HepG2 (cell line): ENCODE data around the gene IDUA.

ENCODE experiments used
- CHCHD3 ChIP-seq: sonication (generic); formaldehyde crosslinking; IDR thresholded peaks from 2 replicates; pipeline ENCODE4 v1.8.0; 2022; ENCODE audit warnings: mild to moderate bottlenecking, missing genetic modification reagents, moderate library complexity
- CTCF ChIP-seq: sonication (generic); formaldehyde crosslinking; IDR thresholded peaks from 2 replicates; pipeline ENCODE4 v1.5.0; 2020; ENCODE audit warnings: mild to moderate bottlenecking, missing genetic modification reagents, moderate library complexity
- JUNB ChIP-seq: sonication (generic); formaldehyde crosslinking; IDR thresholded peaks from 2 replicates; pipeline ENCODE4 v1.8.0; 2022; ENCODE audit warnings: missing genetic modification reagents, mild to moderate bottlenecking, borderline replicate concordance
- MXI1 ChIP-seq: IDR thresholded peaks from 3 replicates; pipeline ENCODE4 v1.6.1; 2012; ENCODE audit warnings: low read depth, low read length, inconsistent platforms, borderline replicate concordance
- MYC ChIP-seq: sonication (generic); formaldehyde crosslinking; IDR thresholded peaks from 2 replicates; pipeline ENCODE4 v1.9.0; 2021; ENCODE audit warnings: missing genetic modification reagents, borderline replicate concordance
- USF2 ChIP-seq, 2 experiments: sonication (generic) in 1 of 2; formaldehyde crosslinking in 1 of 2; IDR thresholded peaks; 2 replicates each; pipeline versions ENCODE4 v1.5.1 to v1.6.1; 2011 to 2020; ENCODE audit warnings: borderline replicate concordance in 1 of 2, low read depth in 1 of 2, low read length in 1 of 2, mild to moderate bottlenecking in 1 of 2, missing genetic modification reagents in 1 of 2, moderate library complexity in 1 of 2
- ZFYVE20 ChIP-seq: sonication (generic); formaldehyde crosslinking; IDR thresholded peaks from 2 replicates; pipeline ENCODE4 v1.8.0; 2023; ENCODE audit warnings: low read depth, mild to moderate bottlenecking, moderate library complexity, missing genetic modification reagents, borderline replicate concordance
- ZNF230 ChIP-seq: sonication (generic); formaldehyde crosslinking; IDR thresholded peaks from 2 replicates; pipeline ENCODE4 v1.4.0; 2020; ENCODE audit warnings: mild to moderate bottlenecking, missing genetic modification reagents
- TF ChIP-seq, protein P1 (sequence below), 2 experiments: IDR thresholded peaks; 2 replicates each; pipeline ENCODE4 v1.6.1; 2011 to 2012; ENCODE audit warnings: low read length in 2 of 2, borderline replicate concordance in 1 of 2, low read depth in 1 of 2, mild to moderate bottlenecking in 1 of 2, moderate library complexity in 1 of 2

GRCh38 chr4:1019320-1019719 is 32.5 kb downstream of the IDUA start:
- TF ChIP-seq CHCHD3 (CRISPR knock-in tag) (no peak), MYC (CRISPR knock-in tag) (no peak), CTCF (CRISPR knock-in tag) (no peak), USF2 (IDR thresholded peaks at IDR 0.05; ENCODE audit: low read depth, low read length) (no peak), USF2 (CRISPR knock-in tag; IDR thresholded peaks at IDR 0.05; ENCODE audit: borderline replicate concordance) (no peak), JUNB (CRISPR knock-in tag) (no peak), MXI1 (no peak), ZFYVE20 (CRISPR knock-in tag) (no peak), ZNF230 (CRISPR knock-in tag) (no peak)
- TF ChIP-seq, protein P1, sequence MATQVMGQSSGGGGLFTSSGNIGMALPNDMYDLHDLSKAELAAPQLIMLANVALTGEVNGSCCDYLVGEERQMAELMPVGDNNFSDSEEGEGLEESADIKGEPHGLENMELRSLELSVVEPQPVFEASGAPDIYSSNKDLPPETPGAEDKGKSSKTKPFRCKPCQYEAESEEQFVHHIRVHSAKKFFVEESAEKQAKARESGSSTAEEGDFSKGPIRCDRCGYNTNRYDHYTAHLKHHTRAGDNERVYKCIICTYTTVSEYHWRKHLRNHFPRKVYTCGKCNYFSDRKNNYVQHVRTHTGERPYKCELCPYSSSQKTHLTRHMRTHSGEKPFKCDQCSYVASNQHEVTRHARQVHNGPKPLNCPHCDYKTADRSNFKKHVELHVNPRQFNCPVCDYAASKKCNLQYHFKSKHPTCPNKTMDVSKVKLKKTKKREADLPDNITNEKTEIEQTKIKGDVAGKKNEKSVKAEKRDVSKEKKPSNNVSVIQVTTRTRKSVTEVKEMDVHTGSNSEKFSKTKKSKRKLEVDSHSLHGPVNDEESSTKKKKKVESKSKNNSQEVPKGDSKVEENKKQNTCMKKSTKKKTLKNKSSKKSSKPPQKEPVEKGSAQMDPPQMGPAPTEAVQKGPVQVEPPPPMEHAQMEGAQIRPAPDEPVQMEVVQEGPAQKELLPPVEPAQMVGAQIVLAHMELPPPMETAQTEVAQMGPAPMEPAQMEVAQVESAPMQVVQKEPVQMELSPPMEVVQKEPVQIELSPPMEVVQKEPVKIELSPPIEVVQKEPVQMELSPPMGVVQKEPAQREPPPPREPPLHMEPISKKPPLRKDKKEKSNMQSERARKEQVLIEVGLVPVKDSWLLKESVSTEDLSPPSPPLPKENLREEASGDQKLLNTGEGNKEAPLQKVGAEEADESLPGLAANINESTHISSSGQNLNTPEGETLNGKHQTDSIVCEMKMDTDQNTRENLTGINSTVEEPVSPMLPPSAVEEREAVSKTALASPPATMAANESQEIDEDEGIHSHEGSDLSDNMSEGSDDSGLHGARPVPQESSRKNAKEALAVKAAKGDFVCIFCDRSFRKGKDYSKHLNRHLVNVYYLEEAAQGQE (IDR thresholded peaks at IDR 0.05; ENCODE audit: borderline replicate concordance in 1 of 2, low read depth in 1 of 2, low read length in 2 of 2): no peak
